A204.1 (cell line): Measurements from ENCODE around the gene DISP2.

ENCODE experiments used
- FAIRE-seq: peaks from 2 replicates; lab custom pipeline; 2012; peaks lifted over from hg19 to GRCh38; lab: Jason Lieb, UNC

DISP2 gene

GRCh38 chr15:40424483-40425115 lies 66.6 kb downstream of the DISP2 start:
- FAIRE-seq = no peak

- FAIRE-seq = no peak
Observed at GRCh38 chr15:40425681-40426080, 67.7 kb downstream of the DISP2 start.

- FAIRE-seq = no peak
Observed at GRCh38 chr15:40427188-40427587, 69.2 kb downstream of the DISP2 start.

- FAIRE-seq = no peak
Observed at GRCh38 chr15:40428185-40428584, 70.2 kb downstream of the DISP2 start.
